GM13977 (cell line): ENCODE results near the gene RAB9A.
A peak's percentile ranks its signal among the peaks of the same experiment; 100 is the strongest.
"Not testable (repeated sequence)": the region's sequence is repeated elsewhere in the genome, so short reads cannot be mapped to it uniquely, and the experiment has no call there.

Source experiments
- DNase-seq: peaks from one replicate; pipeline ENCODE4 v3.0.0; 2012; ENCODE audit warnings: low spot score
- in situ Hi-C: fragments of 300-500 bp; cut with MboI; formaldehyde crosslinking; loops from one replicate; pipeline ENCODE4 v1.12.0; 2022; ENCODE audit warnings: low sequenced_read_pairs, low pct_unique_long_range_greater_than_20kb, mixed read lengths, inconsistent platforms; ENCODE audit not compliant: unreplicated experiment
- TF ChIP-seq, protein P1 (sequence below): IDR thresholded peaks from 2 replicates; pipeline ENCODE4 v1.5.1; 2012; ENCODE audit warnings: mild to moderate bottlenecking, control low read depth; ENCODE audit not compliant: insufficient read depth; ENCODE audit errors: extremely low read depth, missing control alignments

Gene RAB9A, protein sequence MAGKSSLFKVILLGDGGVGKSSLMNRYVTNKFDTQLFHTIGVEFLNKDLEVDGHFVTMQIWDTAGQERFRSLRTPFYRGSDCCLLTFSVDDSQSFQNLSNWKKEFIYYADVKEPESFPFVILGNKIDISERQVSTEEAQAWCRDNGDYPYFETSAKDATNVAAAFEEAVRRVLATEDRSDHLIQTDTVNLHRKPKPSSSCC

DNA sequence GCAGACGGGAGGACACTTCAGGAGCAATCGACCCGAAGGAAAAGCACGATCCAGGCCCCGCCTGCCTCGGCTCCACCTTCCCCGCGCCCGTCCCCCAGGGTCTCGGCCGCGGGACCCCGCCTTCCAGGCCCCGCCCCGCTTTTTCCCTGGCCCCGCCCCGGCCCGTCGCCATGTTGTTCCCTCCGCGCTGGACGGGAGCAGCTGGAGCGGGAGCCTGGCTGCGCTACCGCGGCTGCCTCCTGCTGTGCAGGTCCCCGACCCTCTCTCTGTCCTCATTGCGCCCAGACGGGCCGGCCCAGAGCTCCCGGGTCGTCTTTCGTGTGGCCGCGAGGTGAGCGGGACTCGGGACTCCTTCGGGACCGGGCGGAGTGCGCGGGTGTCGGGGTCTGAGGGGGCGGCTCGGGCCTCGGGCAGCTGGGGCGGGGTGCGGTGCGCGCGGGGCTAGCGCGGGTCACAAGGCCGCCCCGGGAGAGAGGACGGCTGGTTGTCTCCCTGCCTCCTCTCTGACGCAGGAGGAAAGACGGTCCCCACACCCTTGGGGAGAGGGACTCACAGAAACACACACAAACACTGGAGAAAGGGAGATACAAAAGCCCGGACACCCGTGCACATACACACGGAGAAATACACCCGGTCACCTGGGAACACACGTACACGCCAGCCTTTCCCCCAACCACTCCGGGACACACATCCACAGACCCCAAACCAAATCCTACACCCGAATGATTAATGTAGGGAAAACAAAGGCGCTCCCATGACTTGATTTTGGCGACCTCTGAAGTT lies at the start of gene RAB9A:
Gene RAB9A, plus strand, starts transcription at position 171 of the 783 bp plus-strand sequence. CDS start 19,619 bp downstream, outside the sequence.
- TF ChIP-seq, protein P1, sequence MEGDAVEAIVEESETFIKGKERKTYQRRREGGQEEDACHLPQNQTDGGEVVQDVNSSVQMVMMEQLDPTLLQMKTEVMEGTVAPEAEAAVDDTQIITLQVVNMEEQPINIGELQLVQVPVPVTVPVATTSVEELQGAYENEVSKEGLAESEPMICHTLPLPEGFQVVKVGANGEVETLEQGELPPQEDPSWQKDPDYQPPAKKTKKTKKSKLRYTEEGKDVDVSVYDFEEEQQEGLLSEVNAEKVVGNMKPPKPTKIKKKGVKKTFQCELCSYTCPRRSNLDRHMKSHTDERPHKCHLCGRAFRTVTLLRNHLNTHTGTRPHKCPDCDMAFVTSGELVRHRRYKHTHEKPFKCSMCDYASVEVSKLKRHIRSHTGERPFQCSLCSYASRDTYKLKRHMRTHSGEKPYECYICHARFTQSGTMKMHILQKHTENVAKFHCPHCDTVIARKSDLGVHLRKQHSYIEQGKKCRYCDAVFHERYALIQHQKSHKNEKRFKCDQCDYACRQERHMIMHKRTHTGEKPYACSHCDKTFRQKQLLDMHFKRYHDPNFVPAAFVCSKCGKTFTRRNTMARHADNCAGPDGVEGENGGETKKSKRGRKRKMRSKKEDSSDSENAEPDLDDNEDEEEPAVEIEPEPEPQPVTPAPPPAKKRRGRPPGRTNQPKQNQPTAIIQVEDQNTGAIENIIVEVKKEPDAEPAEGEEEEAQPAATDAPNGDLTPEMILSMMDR, result no peak
- DNase-seq, result peak; percentile 86
- in situ Hi-C loops, result loop anchor here (25.0 kb wide), 2 partner anchors 102 to 702 kb away; partner anchors contain the start of gene TMSB4X

DNA sequence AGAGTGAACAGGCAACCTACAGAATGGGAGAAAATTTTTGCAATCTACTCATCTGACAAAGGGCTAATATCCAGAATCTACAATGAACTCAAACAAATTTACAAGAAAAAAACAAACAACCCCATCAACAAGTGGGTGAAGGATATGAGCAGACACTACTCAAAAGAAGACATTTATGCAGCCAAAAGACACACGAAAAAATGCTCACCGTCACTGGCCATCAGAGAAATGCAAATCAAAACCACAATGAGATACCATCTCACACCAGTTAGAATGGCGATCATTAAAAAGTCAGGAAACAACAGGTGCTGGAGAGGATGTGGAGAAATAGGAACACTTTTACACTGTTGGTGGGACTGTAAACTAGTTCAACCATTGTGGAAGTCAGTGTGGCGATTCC lies 47.2 kb upstream of the RAB9A start:
- in situ Hi-C loops, DNase-seq: not testable (repeated sequence)

DNA sequence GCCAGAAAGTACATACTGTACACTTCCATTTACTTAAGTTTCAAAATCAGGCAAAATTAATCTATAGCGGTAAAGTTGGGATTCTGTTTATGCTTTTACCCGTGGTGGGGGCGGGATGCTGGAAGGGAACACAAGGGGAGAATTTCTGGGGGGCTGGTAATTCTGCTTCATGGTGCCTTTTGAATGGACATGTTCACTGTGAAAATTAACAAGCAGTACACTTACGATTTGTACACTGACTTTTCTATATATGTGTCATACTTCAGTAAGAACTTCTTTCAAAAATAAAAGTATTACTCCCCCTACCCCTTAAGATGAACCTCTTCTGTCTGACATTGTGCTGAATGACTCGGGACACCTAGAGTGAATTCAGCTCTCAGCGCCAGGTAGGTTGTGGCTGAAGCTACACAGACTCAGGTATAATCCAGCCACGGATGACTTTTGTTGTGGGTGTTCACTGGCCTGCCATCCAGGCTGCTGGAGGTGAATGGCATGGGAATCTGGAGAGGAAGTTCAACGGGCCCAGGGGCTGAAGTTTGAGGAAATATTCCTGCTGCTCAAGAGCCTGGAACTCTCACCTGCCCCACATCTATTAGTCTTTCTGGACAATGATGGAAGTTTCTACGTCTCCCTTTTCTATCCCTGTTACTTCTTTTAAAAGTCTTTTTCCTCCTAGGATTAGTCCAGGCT lies 43.3 kb upstream of the RAB9A start:
- in situ Hi-C loops, result no loop called here
- no peak for DNase-seq
- TF ChIP-seq, protein P1, result no peak

DNA sequence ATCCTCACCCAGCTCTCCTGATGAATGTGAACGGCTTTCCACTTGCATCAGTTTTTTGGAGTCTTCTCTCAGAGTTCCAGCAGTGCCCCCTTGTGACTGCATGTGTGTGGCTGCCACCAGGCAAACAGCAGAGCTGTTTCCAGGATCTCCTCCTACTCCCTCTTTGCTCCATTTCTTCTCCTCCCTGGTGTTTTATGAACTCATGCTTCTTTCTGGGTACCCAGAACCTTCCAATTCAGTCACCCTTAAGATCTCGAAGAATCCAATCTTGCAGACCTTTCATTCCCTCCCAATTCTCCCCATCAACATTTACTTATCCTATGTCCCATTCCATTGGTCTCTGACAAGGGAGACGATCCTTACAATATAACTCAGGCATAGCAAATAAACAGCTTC lies 42.8 kb upstream of the RAB9A start:
- in situ Hi-C loops, result no loop called here

DNA sequence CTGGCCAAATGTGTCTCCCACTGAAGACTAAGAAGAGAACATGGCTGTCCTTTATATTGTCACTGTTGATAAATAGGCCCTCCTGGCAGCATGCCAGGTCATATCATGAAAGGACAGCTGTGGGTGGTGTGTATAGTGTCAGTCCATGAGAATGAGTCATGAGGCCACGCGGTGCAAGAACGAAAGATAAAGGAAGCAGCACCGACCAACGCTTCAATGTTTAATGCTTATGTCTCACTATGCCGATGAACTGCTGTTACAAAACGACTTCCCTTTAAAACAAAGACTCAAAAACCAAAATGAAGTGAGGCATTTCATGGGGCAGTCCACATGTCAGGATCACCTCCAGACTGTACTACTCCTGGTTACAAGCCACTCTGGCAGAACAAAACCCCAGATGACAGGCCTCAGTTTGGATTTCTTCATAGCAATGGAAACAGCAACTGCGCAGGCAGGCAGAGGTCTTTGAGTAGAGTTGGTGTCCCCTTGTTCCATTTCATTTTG lies 41.2 kb upstream of the RAB9A start:
- DNase-seq, result no peak
- TF ChIP-seq, protein P1, result no peak
- in situ Hi-C loops, result no loop called here

More for the DNA sequence above, 42.8 kb upstream of the RAB9A start:
- TF ChIP-seq, protein P1, result peak; percentile 76
- DNase-seq, result peak; percentile 28

DNA sequence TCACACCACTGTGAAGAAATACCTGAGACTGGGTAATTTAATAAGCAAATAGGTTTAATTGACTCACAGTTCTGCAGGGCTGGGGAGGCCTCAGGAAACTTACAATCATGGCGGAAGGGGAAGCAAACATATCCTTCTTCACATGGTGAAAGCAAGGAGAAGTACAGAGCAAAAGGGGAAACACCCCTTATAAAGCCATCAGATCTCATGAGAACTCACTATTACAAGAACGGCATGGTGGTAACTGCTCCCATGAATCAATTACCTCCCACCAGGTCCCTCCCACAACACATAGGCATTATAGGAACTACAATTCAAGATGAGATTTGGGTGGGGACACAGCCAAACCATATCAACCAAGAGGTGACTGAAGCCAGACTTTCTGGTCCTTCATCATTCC lies 40.6 kb upstream of the RAB9A start:
- in situ Hi-C loops, DNase-seq: not testable (repeated sequence)

DNA sequence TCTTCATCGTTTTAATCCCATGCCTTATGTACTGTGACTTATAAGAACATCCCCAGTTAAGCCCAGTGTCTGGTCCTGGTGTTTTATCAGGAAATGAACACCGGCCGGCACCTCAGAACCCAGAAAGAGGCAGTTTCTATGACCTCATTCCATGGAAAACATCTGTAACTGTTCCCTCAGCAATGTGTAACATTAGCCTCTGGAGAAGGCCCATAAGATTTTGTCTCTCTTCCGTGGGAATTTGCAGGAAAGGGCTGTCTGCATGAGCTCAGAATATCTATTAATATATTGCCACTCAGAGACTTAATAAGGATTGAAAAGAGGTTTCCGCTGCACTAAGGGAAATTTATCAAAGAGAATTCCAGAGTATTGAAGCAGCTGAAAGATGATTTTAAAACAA lies 39.1 kb upstream of the RAB9A start:
- DNase-seq, result no peak
- in situ Hi-C loops, result loop anchor here (10.0 kb wide), 1 partner anchor 145 kb away; no protein-coding TSS in a partner anchor

More for the DNA sequence above, 39.1 kb upstream of the RAB9A start:
- TF ChIP-seq, protein P1, result no peak
